ENCODE measurements around the gene RIMBP2.
"Not testable (repeated sequence)": the region's sequence is repeated elsewhere in the genome, so short reads cannot be mapped to it uniquely, and the experiment has no call there.

Gene RIMBP2

GRCh38 chr12:130706311-130706710 is 9.8 kb downstream of the RIMBP2 start:
- DNase-seq (ENCODE audit: low read depth), result no peak

- DNase-seq (ENCODE audit: low read depth), result no peak
These were observed 10.8 kb downstream of the RIMBP2 start for GRCh38 chr12:130705178-130705822.

- no peak for DNase-seq (ENCODE audit: low read depth)
These were observed 11.5 kb downstream of the RIMBP2 start for GRCh38 chr12:130704606-130705005.

- no peak for DNase-seq (ENCODE audit: low read depth)
These were observed 12.2 kb downstream of the RIMBP2 start for GRCh38 chr12:130703733-130704375.

- no peak for DNase-seq (ENCODE audit: low read depth)
These were observed 12.9 kb downstream of the RIMBP2 start for GRCh38 chr12:130702966-130703732.

- DNase-seq (ENCODE audit: low read depth), result no peak
These were observed 14.7 kb downstream of the RIMBP2 start for GRCh38 chr12:130701402-130701744.

GRCh38 chr12:130700492-130701401 is 15.4 kb downstream of the RIMBP2 start:
- DNase-seq (ENCODE audit: low read depth), result no peak

GRCh38 chr12:130698106-130698505 is 18.0 kb downstream of the RIMBP2 start:
- no peak for DNase-seq (ENCODE audit: low read depth)

GRCh38 chr12:130696379-130697100 is 19.6 kb downstream of the RIMBP2 start:
- no peak for DNase-seq (ENCODE audit: low read depth)

- no peak for DNase-seq (ENCODE audit: low read depth)
These were observed 21.0 kb downstream of the RIMBP2 start for GRCh38 chr12:130695061-130695460.

- DNase-seq (ENCODE audit: low read depth), result no peak
These were observed 26.4 kb downstream of the RIMBP2 start for GRCh38 chr12:130689408-130690405.

GRCh38 chr12:130688999-130689398 is 27.1 kb downstream of the RIMBP2 start:
- not testable (repeated sequence) for DNase-seq (ENCODE audit: low read depth)

- DNase-seq (ENCODE audit: low read depth), result no peak
These were observed 28.0 kb downstream of the RIMBP2 start for GRCh38 chr12:130687796-130688778.

- no peak for DNase-seq (ENCODE audit: low read depth)
These were observed 28.9 kb downstream of the RIMBP2 start for GRCh38 chr12:130687190-130687589.

GRCh38 chr12:130686511-130686991 is 29.5 kb downstream of the RIMBP2 start:
- no peak for DNase-seq (ENCODE audit: low read depth)

- DNase-seq (ENCODE audit: low read depth), result no peak
These were observed 30.2 kb downstream of the RIMBP2 start for GRCh38 chr12:130685850-130686249.

- no peak for DNase-seq (ENCODE audit: low read depth)
These were observed 30.8 kb downstream of the RIMBP2 start for GRCh38 chr12:130685250-130685787.

- no peak for DNase-seq (ENCODE audit: low read depth)
These were observed 32.3 kb downstream of the RIMBP2 start for GRCh38 chr12:130683811-130684210.

- DNase-seq (ENCODE audit: low read depth), result no peak
These were observed 33.0 kb downstream of the RIMBP2 start for GRCh38 chr12:130683080-130683479.
